Activated T-helper 1 cell treated with anti-CD3 and anti-CD28 coated beads, Interleukin-12 subunit alpha, Interleukin-12 subunit beta, Interleukin-2, Interleukin-4 antibody, amounts not matched to agents 30 ng/mL and 10 ng/mL and 1 ng/mL, durations not matched to agents 14 hours and 24 hours and 36 hours (primary cell): ENCODE results near the gene CAMK4. TPM values are rescaled to one million over a fixed set of nuclear protein-coding genes. Genes with fewer than 3 reads are reported as not detected.
A peak's percentile ranks its signal among the peaks of the same experiment; 100 is the strongest.

Experiments used
- DNase-seq: peaks from one replicate; pipeline ENCODE4 v3.0.0; 2021; ENCODE audit warnings: low spot score
- H3K27ac Mint-ChIP-seq: one replicate; pipeline ENCODE4 v1.8.0; 2021; ENCODE audit warnings: mild to moderate bottlenecking, mixed read lengths
- H3K27me3 Mint-ChIP-seq: one replicate; pipeline ENCODE4 v1.8.0; 2022; ENCODE audit warnings: mild to moderate bottlenecking, moderate library complexity, mixed read lengths; ENCODE audit not compliant: insufficient read depth
- H3K36me3 Mint-ChIP-seq: one replicate; pipeline ENCODE4 v1.8.0; 2021; ENCODE audit warnings: low read depth, mixed read lengths
- H3K4me1 Mint-ChIP-seq: one replicate; pipeline ENCODE4 v1.8.0; 2021; ENCODE audit warnings: low read depth, mixed read lengths
- H3K4me3 Mint-ChIP-seq: one replicate; pipeline ENCODE4 v1.8.0; 2021; ENCODE audit warnings: mild to moderate bottlenecking, moderate library complexity, mixed read lengths
- H3K9me3 Mint-ChIP-seq: one replicate; pipeline ENCODE4 v1.8.0; 2021; ENCODE audit warnings: mixed read lengths
- intact Hi-C: fragments of 100-400 bp; cut with micrococcal nuclease; formaldehyde crosslinking; loops from one replicate; pipeline ENCODE4 v1.15.1; 2024
- total RNA-seq: library from RNA; stranded (reverse); gene quantifications from 2 replicates; pipeline ENCODE4 v1.2.3, GENCODE V29; 2022

The CAMK4 gene
- total RNA-seq, 1 donor from 2014 or later = 56.9 TPM

GRCh38 chr5:111472579-111472978 lies 248.4 kb downstream of the CAMK4 start:
- Mint-ChIP-seq H3K27ac (no peak overlapping the region), H3K4me1 (peaks cover 5% of the 10 kb centered on the region), H3K36me3 (peaks cover 16% of the 10 kb centered on the region), H3K9me3 (no peaks in the 10 kb centered on the region), H3K4me3 (no peak overlapping the region), H3K27me3 (no peaks in the 10 kb centered on the region)
- DNase-seq = no peak
- intact Hi-C loops = no loop called here

GRCh38 chr5:111478266-111478665 lies 254.1 kb downstream of the CAMK4 start:
- H3K27me3 Mint-ChIP-seq = no peaks in the 10 kb centered on the region
- no peak for DNase-seq
- no peak overlapping the region for H3K4me3 Mint-ChIP-seq
- peaks cover 19% of the 10 kb centered on the region for H3K36me3 Mint-ChIP-seq
- no peak overlapping the region for H3K27ac Mint-ChIP-seq
- H3K9me3 Mint-ChIP-seq = no peaks in the 10 kb centered on the region
- intact Hi-C loops = no loop called here
- no peaks in the 10 kb centered on the region for H3K4me1 Mint-ChIP-seq

- DNase-seq = no peak
- no peak overlapping the region for H3K27ac Mint-ChIP-seq
- peaks cover 21% of the 10 kb centered on the region for H3K36me3 Mint-ChIP-seq
- no peaks in the 10 kb centered on the region for H3K27me3 Mint-ChIP-seq
- no peaks in the 10 kb centered on the region for H3K9me3 Mint-ChIP-seq
- H3K4me3 Mint-ChIP-seq = no peak overlapping the region
- intact Hi-C loops = no loop called here
- H3K4me1 Mint-ChIP-seq = no peaks in the 10 kb centered on the region
Observed at GRCh38 chr5:111478898-111479297, 254.7 kb downstream of the CAMK4 start.

GRCh38 chr5:111480346-111480745 lies 256.2 kb downstream of the CAMK4 start:
- intact Hi-C loops = no loop called here
- no peak for DNase-seq
- Mint-ChIP-seq H3K27me3 (no peaks in the 10 kb centered on the region), H3K9me3 (no peaks in the 10 kb centered on the region), H3K27ac (no peak overlapping the region), H3K36me3 (peaks cover 27% of the 10 kb centered on the region), H3K4me3 (no peak overlapping the region), H3K4me1 (no peaks in the 10 kb centered on the region)

- DNase-seq = no peak
- no peak overlapping the region for H3K27ac Mint-ChIP-seq
- H3K4me3 Mint-ChIP-seq = no peak overlapping the region
- H3K4me1 Mint-ChIP-seq = no peaks in the 10 kb centered on the region
- H3K9me3 Mint-ChIP-seq = no peaks in the 10 kb centered on the region
- intact Hi-C loops = no loop called here
- H3K36me3 Mint-ChIP-seq = peaks cover 21% of the 10 kb centered on the region
- H3K27me3 Mint-ChIP-seq = no peaks in the 10 kb centered on the region
Observed at GRCh38 chr5:111486055-111486454, 261.9 kb downstream of the CAMK4 start.

- DNase-seq = no peak
- peaks cover 21% of the 10 kb centered on the region for H3K36me3 Mint-ChIP-seq
- intact Hi-C loops = no loop called here
- no peaks in the 10 kb centered on the region for H3K9me3 Mint-ChIP-seq
- no peaks in the 10 kb centered on the region for H3K27me3 Mint-ChIP-seq
- no peak overlapping the region for H3K27ac Mint-ChIP-seq
- no peaks in the 10 kb centered on the region for H3K4me1 Mint-ChIP-seq
- H3K4me3 Mint-ChIP-seq = no peak overlapping the region
Observed at GRCh38 chr5:111486926-111487325, 262.7 kb downstream of the CAMK4 start.

- H3K27me3 Mint-ChIP-seq = no peaks in the 10 kb centered on the region
- no peak for DNase-seq
- intact Hi-C loops = no loop called here
- H3K36me3 Mint-ChIP-seq = peaks cover 26% of the 10 kb centered on the region
- H3K4me1 Mint-ChIP-seq = peaks cover 6% of the 10 kb centered on the region
- H3K4me3 Mint-ChIP-seq = no peak overlapping the region
- no peak overlapping the region for H3K27ac Mint-ChIP-seq
- no peaks in the 10 kb centered on the region for H3K9me3 Mint-ChIP-seq
Observed at GRCh38 chr5:111488353-111488752, 264.2 kb downstream of the CAMK4 start.

GRCh38 chr5:111493031-111493430 lies 268.8 kb downstream of the CAMK4 start:
- H3K4me1 Mint-ChIP-seq = peaks cover 24% of the 10 kb centered on the region
- H3K27ac Mint-ChIP-seq = peak overlapping the region; percentile 61
- intact Hi-C loops = no loop called here
- H3K4me3 Mint-ChIP-seq = no peak overlapping the region
- DNase-seq = no peak
- H3K27me3 Mint-ChIP-seq = no peaks in the 10 kb centered on the region
- no peaks in the 10 kb centered on the region for H3K9me3 Mint-ChIP-seq
- H3K36me3 Mint-ChIP-seq = peaks cover 39% of the 10 kb centered on the region

GRCh38 chr5:111494355-111494999 lies 270.3 kb downstream of the CAMK4 start:
- Mint-ChIP-seq H3K36me3 (peaks cover 49% of the 10 kb centered on the region), H3K4me1 (peaks cover 39% of the 10 kb centered on the region)

GRCh38 chr5:111495159-111495558 lies 271.0 kb downstream of the CAMK4 start:
- Mint-ChIP-seq H3K27me3 (no peaks in the 10 kb centered on the region), H3K4me1 (peaks cover 43% of the 10 kb centered on the region), H3K4me3 (no peak overlapping the region), H3K27ac (no peak overlapping the region), H3K9me3 (no peaks in the 10 kb centered on the region), H3K36me3 (peaks cover 50% of the 10 kb centered on the region)
- intact Hi-C loops = loop anchor here (5.0 kb wide), 2 partner anchors 158 to 378 kb away; no protein-coding TSS in a partner anchor
- no peak for DNase-seq

More at GRCh38 chr5:111494355-111494999, 270.3 kb downstream of the CAMK4 start:
- DNase-seq = no peak
- intact Hi-C loops = no loop called here
- Mint-ChIP-seq H3K27ac (peak overlapping the region; percentile 40), H3K4me3 (no peak overlapping the region), H3K27me3 (no peaks in the 10 kb centered on the region), H3K9me3 (no peaks in the 10 kb centered on the region)

GRCh38 chr5:111498346-111498745 lies 274.2 kb downstream of the CAMK4 start:
- H3K4me3 Mint-ChIP-seq = peak overlapping the region; percentile 24
- H3K27me3 Mint-ChIP-seq = no peaks in the 10 kb centered on the region
- peak overlapping the region; percentile 59 for H3K27ac Mint-ChIP-seq
- no peak for DNase-seq
- peaks cover 57% of the 10 kb centered on the region for H3K36me3 Mint-ChIP-seq
- intact Hi-C loops = loop anchor here (1.0 to 5.0 kb wide), 3 partner anchors 14 to 381 kb away; partner anchors contain the start of gene STARD4
- H3K9me3 Mint-ChIP-seq = no peaks in the 10 kb centered on the region
- H3K4me1 Mint-ChIP-seq = peaks cover 49% of the 10 kb centered on the region

- no peak overlapping the region for H3K4me3 Mint-ChIP-seq
- no peaks in the 10 kb centered on the region for H3K9me3 Mint-ChIP-seq
- no peaks in the 10 kb centered on the region for H3K27me3 Mint-ChIP-seq
- DNase-seq = no peak
- peaks cover 68% of the 10 kb centered on the region for H3K4me1 Mint-ChIP-seq
- intact Hi-C loops = no loop called here
- H3K27ac Mint-ChIP-seq = no peak overlapping the region
- peaks cover 53% of the 10 kb centered on the region for H3K36me3 Mint-ChIP-seq
Observed at GRCh38 chr5:111502956-111503355, 278.8 kb downstream of the CAMK4 start.

- intact Hi-C loops = no loop called here
- peaks cover 67% of the 10 kb centered on the region for H3K4me1 Mint-ChIP-seq
- peaks cover 45% of the 10 kb centered on the region for H3K36me3 Mint-ChIP-seq
- no peak for DNase-seq
- no peaks in the 10 kb centered on the region for H3K9me3 Mint-ChIP-seq
- H3K4me3 Mint-ChIP-seq = no peak overlapping the region
- no peaks in the 10 kb centered on the region for H3K27me3 Mint-ChIP-seq
- H3K27ac Mint-ChIP-seq = no peak overlapping the region
Observed at GRCh38 chr5:111505096-111505495, 280.9 kb downstream of the CAMK4 start.

- H3K4me3 Mint-ChIP-seq = peak overlapping the region; percentile 62
- H3K9me3 Mint-ChIP-seq = no peaks in the 10 kb centered on the region
- peaks cover 46% of the 10 kb centered on the region for H3K36me3 Mint-ChIP-seq
- intact Hi-C loops = no loop called here
- no peaks in the 10 kb centered on the region for H3K27me3 Mint-ChIP-seq
- H3K27ac Mint-ChIP-seq = no peak overlapping the region
- no peak for DNase-seq
- H3K4me1 Mint-ChIP-seq = peaks cover 62% of the 10 kb centered on the region
Observed at GRCh38 chr5:111507276-111507675, 283.1 kb downstream of the CAMK4 start.
